ENCODE results near the gene P2RY1. TPM values are rescaled to one million over a fixed set of nuclear protein-coding genes. Genes with fewer than 3 reads are reported as not detected.

P2RY1 gene
- total and polyA plus RNA-seq, 2 experiments from 2014 or later = 15.2 to 59.8 TPM

DNA sequence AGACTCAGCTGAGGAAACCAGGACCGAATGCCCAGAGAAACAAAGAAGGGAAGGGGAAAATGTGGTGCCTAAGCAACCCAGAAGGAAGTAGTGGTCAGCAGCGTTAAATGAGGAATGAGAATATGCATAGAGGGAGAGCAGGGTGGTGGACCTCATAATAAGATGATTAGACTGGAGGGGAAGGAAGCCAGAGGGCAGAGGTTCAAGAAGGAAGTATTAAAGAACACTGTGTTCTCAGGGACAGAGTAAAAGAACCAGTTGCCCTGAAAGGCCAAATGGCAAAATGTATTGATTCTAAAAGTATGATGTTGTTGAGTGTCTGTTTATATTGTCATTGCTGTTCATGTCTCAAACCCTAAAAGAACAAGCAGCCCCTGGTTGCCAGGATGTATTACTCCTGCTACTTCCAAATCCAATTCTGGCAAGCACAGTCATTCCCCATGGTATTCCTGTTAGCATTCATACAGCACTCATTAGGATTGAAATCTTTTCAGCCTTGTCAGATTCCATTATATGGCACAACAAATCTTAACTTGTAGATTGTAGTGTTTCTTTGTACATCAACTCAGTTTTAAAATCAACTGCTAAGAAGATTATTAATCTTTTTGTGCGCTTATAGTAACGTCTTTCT, 23.4 kb downstream of the P2RY1 start:
- no peak overlapping the region for H3K4me3 ChIP-seq
- Mint-ChIP-seq H3K4me1 (no peaks in the 10 kb centered on the region; the same call in 2 of the 3 replicates), H3K36me3 (ENCODE audit: low read depth) (no peaks in the 10 kb centered on the region), H3K4me3 (no peak overlapping the region), H3K27ac (no peak overlapping the region), H3K9me3 (no peaks in the 10 kb centered on the region), H3K27me3 (ENCODE audit: insufficient read depth, low read depth, poor library complexity) (no peaks in the 10 kb centered on the region)
- H3F3A ChIP-seq (replicated peaks; ENCODE audit: low read depth) = no peaks in the 10 kb centered on the region
- H4K20me1 ChIP-seq (replicated peaks; ENCODE audit: insufficient read depth) = no peaks in the 10 kb centered on the region
- H3K27ac ChIP-seq (ENCODE audit: low read depth) = no peak overlapping the region
- no peaks in the 10 kb centered on the region for H3K4me1 ChIP-seq (ENCODE audit: insufficient read depth)
- H3K27me3 ChIP-seq (ENCODE audit: insufficient read depth) = no peaks in the 10 kb centered on the region
- TF ChIP-seq JUNB (IDR thresholded peaks at IDR 0.05; ENCODE audit: unreplicated experiment) = no peak
- no peak for TF ChIP-seq ZNF331 (CRISPR knock-in tag; IDR thresholded peaks at IDR 0.05; ENCODE audit: low read depth)
- TF ChIP-seq STAT1 (IDR thresholded peaks at IDR 0.05; ENCODE audit: unreplicated experiment) = no peak
- no peak for TF ChIP-seq EZH2 (IDR thresholded peaks at IDR 0.05; ENCODE audit: low read depth, unreplicated experiment)
- no peak for TF ChIP-seq CREB1 (CRISPR knock-in tag; IDR thresholded peaks at IDR 0.05; ENCODE audit: low read depth)
- TF ChIP-seq, protein P1, sequence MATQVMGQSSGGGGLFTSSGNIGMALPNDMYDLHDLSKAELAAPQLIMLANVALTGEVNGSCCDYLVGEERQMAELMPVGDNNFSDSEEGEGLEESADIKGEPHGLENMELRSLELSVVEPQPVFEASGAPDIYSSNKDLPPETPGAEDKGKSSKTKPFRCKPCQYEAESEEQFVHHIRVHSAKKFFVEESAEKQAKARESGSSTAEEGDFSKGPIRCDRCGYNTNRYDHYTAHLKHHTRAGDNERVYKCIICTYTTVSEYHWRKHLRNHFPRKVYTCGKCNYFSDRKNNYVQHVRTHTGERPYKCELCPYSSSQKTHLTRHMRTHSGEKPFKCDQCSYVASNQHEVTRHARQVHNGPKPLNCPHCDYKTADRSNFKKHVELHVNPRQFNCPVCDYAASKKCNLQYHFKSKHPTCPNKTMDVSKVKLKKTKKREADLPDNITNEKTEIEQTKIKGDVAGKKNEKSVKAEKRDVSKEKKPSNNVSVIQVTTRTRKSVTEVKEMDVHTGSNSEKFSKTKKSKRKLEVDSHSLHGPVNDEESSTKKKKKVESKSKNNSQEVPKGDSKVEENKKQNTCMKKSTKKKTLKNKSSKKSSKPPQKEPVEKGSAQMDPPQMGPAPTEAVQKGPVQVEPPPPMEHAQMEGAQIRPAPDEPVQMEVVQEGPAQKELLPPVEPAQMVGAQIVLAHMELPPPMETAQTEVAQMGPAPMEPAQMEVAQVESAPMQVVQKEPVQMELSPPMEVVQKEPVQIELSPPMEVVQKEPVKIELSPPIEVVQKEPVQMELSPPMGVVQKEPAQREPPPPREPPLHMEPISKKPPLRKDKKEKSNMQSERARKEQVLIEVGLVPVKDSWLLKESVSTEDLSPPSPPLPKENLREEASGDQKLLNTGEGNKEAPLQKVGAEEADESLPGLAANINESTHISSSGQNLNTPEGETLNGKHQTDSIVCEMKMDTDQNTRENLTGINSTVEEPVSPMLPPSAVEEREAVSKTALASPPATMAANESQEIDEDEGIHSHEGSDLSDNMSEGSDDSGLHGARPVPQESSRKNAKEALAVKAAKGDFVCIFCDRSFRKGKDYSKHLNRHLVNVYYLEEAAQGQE (IDR thresholded peaks at IDR 0.05; ENCODE audit: unreplicated experiment) = no peak
- TF ChIP-seq ETS1 (IDR thresholded peaks at IDR 0.05) = no peak
- no peak for TF ChIP-seq EZH2phosphoT487 (IDR thresholded peaks at IDR 0.05; ENCODE audit: unreplicated experiment)
- TF ChIP-seq NANOG (IDR thresholded peaks at IDR 0.05; ENCODE audit: borderline replicate concordance) = no peak
- no peak for TF ChIP-seq POLR2AphosphoS5 (IDR thresholded peaks at IDR 0.05; ENCODE audit: low read depth)
- TF ChIP-seq ZNF114 (CRISPR knock-in tag; IDR thresholded peaks at IDR 0.05) = no peak
- TF ChIP-seq, protein P2, sequence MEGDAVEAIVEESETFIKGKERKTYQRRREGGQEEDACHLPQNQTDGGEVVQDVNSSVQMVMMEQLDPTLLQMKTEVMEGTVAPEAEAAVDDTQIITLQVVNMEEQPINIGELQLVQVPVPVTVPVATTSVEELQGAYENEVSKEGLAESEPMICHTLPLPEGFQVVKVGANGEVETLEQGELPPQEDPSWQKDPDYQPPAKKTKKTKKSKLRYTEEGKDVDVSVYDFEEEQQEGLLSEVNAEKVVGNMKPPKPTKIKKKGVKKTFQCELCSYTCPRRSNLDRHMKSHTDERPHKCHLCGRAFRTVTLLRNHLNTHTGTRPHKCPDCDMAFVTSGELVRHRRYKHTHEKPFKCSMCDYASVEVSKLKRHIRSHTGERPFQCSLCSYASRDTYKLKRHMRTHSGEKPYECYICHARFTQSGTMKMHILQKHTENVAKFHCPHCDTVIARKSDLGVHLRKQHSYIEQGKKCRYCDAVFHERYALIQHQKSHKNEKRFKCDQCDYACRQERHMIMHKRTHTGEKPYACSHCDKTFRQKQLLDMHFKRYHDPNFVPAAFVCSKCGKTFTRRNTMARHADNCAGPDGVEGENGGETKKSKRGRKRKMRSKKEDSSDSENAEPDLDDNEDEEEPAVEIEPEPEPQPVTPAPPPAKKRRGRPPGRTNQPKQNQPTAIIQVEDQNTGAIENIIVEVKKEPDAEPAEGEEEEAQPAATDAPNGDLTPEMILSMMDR (conservative IDR thresholded peaks at IDR 0.05; ENCODE audit: low read depth in 2 of 2) = no peak
- TF ChIP-seq, protein P3, sequence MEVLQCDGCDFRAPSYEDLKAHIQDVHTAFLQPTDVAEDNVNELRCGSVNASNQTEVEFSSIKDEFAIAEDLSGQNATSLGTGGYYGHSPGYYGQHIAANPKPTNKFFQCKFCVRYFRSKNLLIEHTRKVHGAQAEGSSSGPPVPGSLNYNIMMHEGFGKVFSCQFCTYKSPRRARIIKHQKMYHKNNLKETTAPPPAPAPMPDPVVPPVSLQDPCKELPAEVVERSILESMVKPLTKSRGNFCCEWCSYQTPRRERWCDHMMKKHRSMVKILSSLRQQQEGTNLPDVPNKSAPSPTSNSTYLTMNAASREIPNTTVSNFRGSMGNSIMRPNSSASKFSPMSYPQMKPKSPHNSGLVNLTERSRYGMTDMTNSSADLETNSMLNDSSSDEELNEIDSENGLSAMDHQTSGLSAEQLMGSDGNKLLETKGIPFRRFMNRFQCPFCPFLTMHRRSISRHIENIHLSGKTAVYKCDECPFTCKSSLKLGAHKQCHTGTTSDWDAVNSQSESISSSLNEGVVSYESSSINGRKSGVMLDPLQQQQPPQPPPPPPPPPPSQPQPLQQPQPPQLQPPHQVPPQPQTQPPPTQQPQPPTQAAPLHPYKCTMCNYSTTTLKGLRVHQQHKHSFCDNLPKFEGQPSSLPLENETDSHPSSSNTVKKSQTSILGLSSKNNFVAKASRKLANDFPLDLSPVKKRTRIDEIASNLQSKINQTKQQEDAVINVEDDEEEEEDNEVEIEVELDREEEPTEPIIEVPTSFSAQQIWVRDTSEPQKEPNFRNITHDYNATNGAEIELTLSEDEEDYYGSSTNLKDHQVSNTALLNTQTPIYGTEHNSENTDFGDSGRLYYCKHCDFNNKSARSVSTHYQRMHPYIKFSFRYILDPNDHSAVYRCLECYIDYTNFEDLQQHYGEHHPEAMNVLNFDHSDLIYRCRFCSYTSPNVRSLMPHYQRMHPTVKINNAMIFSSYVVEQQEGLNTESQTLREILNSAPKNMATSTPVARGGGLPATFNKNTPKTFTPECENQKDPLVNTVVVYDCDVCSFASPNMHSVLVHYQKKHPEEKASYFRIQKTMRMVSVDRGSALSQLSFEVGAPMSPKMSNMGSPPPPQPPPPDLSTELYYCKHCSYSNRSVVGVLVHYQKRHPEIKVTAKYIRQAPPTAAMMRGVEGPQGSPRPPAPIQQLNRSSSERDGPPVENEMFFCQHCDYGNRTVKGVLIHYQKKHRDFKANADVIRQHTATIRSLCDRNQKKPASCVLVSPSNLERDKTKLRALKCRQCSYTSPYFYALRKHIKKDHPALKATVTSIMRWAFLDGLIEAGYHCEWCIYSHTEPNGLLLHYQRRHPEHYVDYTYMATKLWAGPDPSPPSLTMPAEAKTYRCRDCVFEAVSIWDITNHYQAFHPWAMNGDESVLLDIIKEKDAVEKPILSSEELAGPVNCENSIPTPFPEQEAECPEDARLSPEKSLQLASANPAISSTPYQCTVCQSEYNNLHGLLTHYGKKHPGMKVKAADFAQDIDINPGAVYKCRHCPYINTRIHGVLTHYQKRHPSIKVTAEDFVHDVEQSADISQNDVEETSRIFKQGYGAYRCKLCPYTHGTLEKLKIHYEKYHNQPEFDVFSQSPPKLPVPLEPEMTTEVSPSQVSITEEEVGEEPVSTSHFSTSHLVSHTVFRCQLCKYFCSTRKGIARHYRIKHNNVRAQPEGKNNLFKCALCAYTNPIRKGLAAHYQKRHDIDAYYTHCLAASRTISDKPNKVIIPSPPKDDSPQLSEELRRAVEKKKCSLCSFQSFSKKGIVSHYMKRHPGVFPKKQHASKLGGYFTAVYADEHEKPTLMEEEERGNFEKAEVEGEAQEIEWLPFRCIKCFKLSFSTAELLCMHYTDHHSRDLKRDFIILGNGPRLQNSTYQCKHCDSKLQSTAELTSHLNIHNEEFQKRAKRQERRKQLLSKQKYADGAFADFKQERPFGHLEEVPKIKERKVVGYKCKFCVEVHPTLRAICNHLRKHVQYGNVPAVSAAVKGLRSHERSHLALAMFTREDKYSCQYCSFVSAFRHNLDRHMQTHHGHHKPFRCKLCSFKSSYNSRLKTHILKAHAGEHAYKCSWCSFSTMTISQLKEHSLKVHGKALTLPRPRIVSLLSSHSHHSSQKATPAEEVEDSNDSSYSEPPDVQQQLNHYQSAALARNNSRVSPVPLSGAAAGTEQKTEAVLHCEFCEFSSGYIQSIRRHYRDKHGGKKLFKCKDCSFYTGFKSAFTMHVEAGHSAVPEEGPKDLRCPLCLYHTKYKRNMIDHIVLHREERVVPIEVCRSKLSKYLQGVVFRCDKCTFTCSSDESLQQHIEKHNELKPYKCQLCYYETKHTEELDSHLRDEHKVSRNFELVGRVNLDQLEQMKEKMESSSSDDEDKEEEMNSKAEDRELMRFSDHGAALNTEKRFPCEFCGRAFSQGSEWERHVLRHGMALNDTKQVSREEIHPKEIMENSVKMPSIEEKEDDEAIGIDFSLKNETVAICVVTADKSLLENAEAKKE (CRISPR knock-in tag; IDR thresholded peaks at IDR 0.05) = no peak
- no peak overlapping the region for H3K4me2 ChIP-seq
- ATAC-seq = no peak
- no peaks in the 10 kb centered on the region for H3K36me3 ChIP-seq (ENCODE audit: insufficient read depth)
- H3K79me2 ChIP-seq (replicated peaks; ENCODE audit: insufficient read depth) = no peaks in the 10 kb centered on the region
- no peak for DNase-seq (ENCODE audit: low spot score)
- H2AFZ ChIP-seq = no peak overlapping the region
- H3K9me2 ChIP-seq (ENCODE audit: insufficient read depth) = no peaks in the 10 kb centered on the region

All from GM23338 (cell line).